SU-DHL-6 (cell line): Measurements from ENCODE around the gene SLC22A5.

Source experiments
- EZH2phosphoT487 ChIP-seq: fragments of 200-600 bp; sonication (generic), shearing (Covaris generic); conservative IDR thresholded peaks from 2 replicates; pipeline ENCODE4 v1.6.1; 2018; ENCODE audit warnings: mild to moderate bottlenecking, antibody characterized with exemption, low read length, moderate library complexity, mixed read lengths
- TF ChIP-seq, protein P1 (sequence below): fragments of 200-600 bp; sonication (generic); IDR thresholded peaks from one replicate; pipeline ENCODE4 v1.5.1; 2017; ENCODE audit warnings: antibody characterized with exemption, mild to moderate bottlenecking, low read length, moderate library complexity; ENCODE audit not compliant: insufficient read depth, poor library complexity, severe bottlenecking

GRCh38 chr5:132408456-132408855 is 38.9 kb downstream of the SLC22A5 start:
- TF ChIP-seq, protein P1, sequence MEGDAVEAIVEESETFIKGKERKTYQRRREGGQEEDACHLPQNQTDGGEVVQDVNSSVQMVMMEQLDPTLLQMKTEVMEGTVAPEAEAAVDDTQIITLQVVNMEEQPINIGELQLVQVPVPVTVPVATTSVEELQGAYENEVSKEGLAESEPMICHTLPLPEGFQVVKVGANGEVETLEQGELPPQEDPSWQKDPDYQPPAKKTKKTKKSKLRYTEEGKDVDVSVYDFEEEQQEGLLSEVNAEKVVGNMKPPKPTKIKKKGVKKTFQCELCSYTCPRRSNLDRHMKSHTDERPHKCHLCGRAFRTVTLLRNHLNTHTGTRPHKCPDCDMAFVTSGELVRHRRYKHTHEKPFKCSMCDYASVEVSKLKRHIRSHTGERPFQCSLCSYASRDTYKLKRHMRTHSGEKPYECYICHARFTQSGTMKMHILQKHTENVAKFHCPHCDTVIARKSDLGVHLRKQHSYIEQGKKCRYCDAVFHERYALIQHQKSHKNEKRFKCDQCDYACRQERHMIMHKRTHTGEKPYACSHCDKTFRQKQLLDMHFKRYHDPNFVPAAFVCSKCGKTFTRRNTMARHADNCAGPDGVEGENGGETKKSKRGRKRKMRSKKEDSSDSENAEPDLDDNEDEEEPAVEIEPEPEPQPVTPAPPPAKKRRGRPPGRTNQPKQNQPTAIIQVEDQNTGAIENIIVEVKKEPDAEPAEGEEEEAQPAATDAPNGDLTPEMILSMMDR = no peak
- no peak for TF ChIP-seq EZH2phosphoT487
